GM19452 (cell line): ENCODE measurements around the gene LMOD1.
A peak's percentile ranks its signal among the peaks of the same experiment; 100 is the strongest.
"Not testable (repeated sequence)": the region's sequence is repeated elsewhere in the genome, so short reads cannot be mapped to it uniquely, and the experiment has no call there.

Source experiments
- ATAC-seq: cut with Tn5 transposase; IDR thresholded peaks from one replicate; pipeline ENCODE4 v1.9.1; 2021; ENCODE audit not compliant: unreplicated experiment

The LMOD1 gene

DNA sequence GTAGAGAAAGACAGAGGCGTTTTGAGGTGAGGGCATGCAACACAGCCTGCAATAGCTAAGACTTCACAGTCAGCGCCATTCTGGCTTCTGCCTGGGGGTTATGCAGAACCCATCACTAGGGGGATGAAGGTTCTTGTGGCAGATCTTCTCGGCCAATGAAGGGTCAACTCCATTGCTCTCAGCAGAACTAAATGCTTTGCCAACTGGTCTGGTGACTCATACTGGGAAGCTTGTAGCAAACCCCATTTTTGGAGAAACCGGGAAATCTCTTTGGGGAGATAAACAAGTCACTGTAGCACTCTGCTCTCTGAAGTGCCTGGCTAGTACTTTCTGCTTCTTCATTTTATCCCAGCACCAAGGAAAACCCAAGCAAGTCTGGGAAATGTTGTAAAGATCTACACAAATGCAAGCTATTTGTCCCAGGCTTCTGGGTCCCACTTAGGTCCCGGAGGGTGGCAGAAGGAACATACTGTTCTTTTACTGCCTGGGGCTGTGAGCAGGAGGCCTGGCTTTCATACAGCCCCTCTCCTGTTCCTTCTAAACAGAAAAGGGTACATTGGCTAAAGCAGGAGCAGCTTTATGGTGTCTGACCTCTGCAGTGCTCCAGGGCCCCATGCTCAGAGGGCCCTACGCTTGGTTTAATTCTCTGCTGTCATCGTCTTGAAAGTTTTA, 28.9 kb downstream of the LMOD1 start:
- no peak for ATAC-seq

- no peak for ATAC-seq
Measured at GRCh38 chr1:201916649-201917249, 29.6 kb downstream of the LMOD1 start.

- no peak for ATAC-seq
Measured at GRCh38 chr1:201914456-201915235, 31.7 kb downstream of the LMOD1 start.

DNA sequence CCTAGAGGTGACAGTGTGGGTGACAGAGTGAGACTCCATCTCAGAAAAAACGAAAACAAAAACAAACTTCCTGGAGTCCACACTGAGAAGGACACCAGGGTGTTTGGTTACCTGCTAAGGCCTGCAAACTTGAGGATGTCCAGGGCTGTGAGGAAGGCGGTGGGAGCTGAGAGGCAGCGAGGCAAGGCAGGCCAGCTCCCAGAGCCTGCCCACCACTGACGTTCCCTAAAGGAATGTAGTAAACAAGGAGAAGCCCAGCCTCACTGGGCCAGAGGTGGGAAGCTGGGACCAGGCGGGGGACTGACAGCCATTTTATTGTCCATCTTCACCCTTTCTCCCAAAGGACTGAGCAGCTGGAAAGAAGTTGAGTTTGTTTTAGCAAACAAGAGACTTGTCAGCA, 33.5 kb downstream of the LMOD1 start:
- no peak for ATAC-seq

DNA sequence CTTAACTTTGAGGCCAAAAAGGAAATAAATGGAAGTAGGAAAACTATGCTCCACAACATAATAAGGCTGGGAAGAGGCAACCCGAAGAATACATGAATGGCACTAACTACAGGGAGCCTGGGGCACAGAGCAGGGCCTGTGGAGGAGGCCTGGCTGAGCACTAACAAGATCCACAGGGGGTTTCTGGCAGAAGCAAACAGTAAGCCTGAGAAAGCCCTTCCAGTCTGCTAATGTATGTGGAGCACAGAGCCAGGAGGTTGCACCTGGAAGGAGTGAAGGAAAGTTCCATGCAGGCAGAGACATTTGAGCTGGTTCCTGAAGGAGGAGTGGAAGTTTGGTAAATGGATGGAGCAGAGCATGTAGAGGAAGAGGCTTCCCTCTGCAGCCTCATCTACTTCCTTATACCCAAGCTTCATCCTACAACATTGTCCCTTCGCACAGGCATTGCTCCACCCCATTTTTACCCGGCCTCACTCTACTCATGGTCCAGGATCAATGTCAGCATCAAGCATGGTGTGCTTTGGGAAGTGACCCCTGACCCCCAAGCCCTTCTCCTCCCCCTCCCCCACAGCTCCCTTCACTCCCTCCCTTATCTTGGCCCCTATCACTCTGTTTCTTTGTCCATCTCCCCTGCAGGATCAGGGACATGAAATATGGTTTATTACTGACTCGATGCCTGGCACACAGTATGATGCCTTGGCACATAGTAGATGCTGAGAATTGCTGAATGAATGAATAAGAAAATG, 34.3 kb downstream of the LMOD1 start:
- ATAC-seq, result no peak

GRCh38 chr1:201907621-201908020, 38.7 kb downstream of the LMOD1 start:
- no peak for ATAC-seq

- no peak for ATAC-seq
Measured at GRCh38 chr1:201906336-201906735, 40.0 kb downstream of the LMOD1 start.

- no peak for ATAC-seq
Measured at GRCh38 chr1:201905234-201905890, 41.0 kb downstream of the LMOD1 start.

- no peak for ATAC-seq
Measured at GRCh38 chr1:201904579-201904978, 41.8 kb downstream of the LMOD1 start.

DNA sequence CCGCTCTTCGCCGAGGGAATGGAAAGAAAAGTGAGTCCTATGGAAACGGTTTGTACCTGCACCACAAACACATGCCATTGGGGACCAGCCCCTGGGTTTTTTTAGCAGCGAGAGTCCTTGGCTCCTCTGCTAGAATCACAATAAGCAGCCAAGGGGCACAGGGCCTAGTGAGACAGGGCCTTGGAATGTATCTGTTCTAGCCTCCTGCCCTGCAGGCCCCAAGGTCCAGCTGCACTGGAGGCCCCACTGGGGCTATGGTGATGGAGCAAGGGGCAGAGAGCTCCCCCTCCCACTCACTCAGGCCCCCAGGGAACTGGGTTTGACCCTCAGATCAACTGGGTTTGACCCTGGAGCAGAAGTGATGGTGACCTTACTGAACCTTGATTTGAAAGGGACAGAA, 43.2 kb downstream of the LMOD1 start:
- no peak for ATAC-seq

GRCh38 chr1:201902198-201902597, 44.1 kb downstream of the LMOD1 start:
- no peak for ATAC-seq

DNA sequence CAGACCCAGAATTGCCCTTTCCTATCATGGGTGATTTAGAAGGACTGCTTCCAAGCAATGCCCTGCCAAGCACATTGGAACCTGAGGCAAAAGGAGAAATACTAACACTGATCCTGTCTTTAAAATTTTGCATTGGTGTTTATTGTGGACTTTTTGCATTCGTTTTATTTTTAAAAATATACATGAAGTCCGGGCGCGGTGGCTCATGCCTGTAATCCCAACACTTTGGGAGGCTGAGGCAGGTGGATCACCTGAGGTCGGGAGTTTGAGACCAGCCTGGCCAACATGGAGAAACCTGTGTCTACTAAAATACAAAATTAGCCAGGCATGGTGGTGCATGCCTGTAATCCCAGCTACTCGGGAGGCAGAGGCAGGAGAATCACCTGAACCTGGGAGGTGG, 45.3 kb downstream of the LMOD1 start:
- not testable (repeated sequence) for ATAC-seq

- ATAC-seq, result no peak
Measured at GRCh38 chr1:201900476-201900875, 45.9 kb downstream of the LMOD1 start.

DNA sequence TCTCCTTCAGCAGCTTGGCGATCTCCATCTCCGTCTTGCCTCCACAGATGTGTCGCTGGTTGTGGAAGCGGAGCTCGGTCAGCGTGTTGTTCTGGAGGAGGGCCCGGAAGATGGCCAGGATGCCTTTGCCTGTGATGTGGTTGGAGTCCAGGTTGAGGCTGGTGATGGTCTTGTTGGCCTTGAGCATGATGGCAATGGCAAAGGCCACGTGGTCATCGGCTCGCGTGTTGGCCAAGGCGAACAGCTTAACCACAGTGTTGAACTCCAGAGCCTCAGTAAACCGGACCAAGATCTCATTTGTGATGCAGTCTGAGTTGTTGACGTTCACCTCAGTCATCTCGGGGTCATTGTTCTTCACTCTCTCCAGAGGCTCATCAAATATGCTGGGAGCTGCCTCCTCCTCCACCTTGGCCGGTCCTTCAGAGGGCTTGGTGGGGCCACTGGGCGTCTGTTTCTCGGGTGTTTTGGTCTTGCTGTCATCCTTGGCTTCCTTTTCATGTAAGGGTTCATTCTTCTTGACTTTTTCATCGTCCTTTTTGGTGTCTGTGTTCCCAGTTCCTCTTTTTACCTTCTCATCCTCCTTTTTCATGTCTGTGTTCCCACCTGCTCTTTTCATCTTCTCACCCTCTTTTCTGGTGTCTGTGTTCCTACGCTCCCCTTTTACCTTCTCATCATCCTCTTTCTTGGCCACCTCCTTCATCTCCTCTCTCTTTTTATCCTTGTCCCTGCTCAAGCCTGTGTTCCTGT, 46.5 kb downstream of the LMOD1 start:
- no peak for ATAC-seq

GRCh38 chr1:201898992-201899391, 47.4 kb downstream of the LMOD1 start:
- ATAC-seq, result no peak

DNA sequence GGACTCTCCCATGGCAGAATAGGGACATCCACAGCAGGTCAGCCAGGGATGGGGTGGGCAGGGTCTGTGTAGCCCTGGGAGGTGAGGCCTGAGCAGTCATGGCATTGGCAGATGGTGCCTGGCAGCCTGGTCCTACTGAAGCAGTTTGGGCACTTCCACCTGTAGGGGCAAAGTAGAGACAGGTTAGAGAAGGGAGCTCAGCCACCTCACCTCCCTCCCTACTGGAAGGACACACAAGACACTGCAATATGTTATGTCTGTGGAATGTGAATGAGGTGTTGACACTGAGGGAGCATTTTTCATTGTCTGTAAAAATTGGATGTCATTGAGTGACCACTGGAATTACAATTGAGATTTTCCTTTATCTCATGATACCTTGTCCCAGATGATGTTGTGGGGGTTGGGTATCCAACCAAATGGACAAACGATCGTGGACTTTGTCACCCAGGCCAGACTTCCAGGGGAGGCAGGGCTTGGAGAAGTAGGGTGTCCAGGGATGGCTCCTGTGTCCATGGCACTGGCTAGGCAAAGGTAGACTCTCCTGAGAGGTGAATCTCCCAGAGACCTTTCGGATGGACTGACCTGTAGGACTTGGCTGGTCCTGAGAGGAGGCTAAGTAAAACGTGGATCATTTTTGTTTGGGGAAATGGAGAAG, 48.0 kb downstream of the LMOD1 start:
- ATAC-seq, result no peak

DNA sequence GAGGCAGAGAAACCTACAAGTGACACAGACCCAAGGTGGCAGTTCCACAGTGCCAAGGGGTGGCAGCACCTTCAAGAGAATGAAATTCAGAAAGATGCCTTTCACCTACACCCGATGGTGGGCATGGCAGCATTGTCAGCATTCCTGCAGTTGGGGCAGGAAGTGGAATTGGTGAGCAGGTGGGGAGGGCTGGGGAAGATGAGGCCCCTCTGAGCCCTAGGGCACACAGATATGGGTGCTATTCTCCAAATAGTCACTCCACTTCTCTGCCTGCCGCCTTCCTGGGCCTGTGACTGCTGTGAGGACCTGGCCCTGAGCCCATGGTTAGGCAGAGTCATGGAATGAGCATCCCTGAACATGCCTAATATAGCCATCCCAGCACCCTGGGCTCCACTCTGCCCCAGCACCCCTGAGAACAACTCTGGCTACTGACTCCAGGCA, 49.4 kb downstream of the LMOD1 start:
- no peak for ATAC-seq

- peak; percentile 86 for ATAC-seq
Measured at GRCh38 chr1:201895913-201896807, 50.2 kb downstream of the LMOD1 start.
